GM23338 (cell line): ENCODE results near the gene SARS2. TPM values are rescaled to one million over a fixed set of nuclear protein-coding genes. Genes with fewer than 3 reads are reported as not detected.

Experiments
- ATAC-seq: fragments of 200-7000 bp; cut with Tn5 transposase; 3 replicates; pipeline ENCODE4 v1.9.1; 2020
- DNase-seq: peaks from one replicate; pipeline ENCODE4 v3.0.0-alpha.2; 2015; ENCODE audit warnings: low spot score
- H2AFZ ChIP-seq: fragments of 200-600 bp; sonication (generic); 2 replicates; pipeline ENCODE4 v1.8.0; 2016; ENCODE audit warnings: antibody characterized with exemption, mild to moderate bottlenecking, moderate library complexity
- H3F3A ChIP-seq: fragments of 200-600 bp; sonication (generic); replicated peaks from 2 replicates; pipeline ENCODE4 v1.8.0; 2017; ENCODE audit warnings: antibody characterized with exemption, mixed run types, low read depth
- H3K27ac ChIP-seq: fragments of 200-600 bp; sonication (generic); 2 replicates; pipeline ENCODE4 v1.6.1; 2016; ENCODE audit warnings: low read depth
- H3K27me3 ChIP-seq: fragments of 200-600 bp; sonication (generic); 2 replicates; pipeline ENCODE4 v1.8.0; 2016; ENCODE audit warnings: mild to moderate bottlenecking, mixed run types, moderate library complexity; ENCODE audit not compliant: insufficient read depth
- H3K36me3 ChIP-seq: fragments of 200-600 bp; sonication (generic); 2 replicates; pipeline ENCODE4 v1.8.0; 2016; ENCODE audit warnings: mild to moderate bottlenecking; ENCODE audit not compliant: insufficient read depth
- H3K4me1 ChIP-seq: fragments of 200-600 bp; sonication (generic); 2 replicates; pipeline ENCODE4 v1.8.0; 2016; ENCODE audit warnings: mild to moderate bottlenecking, moderate library complexity; ENCODE audit not compliant: insufficient read depth
- H3K4me2 ChIP-seq: fragments of 200-600 bp; sonication (generic); 2 replicates; pipeline ENCODE4 v1.7.1; 2017; ENCODE audit warnings: mixed run types
- H3K4me3 ChIP-seq: fragments of 200-600 bp; sonication (generic); 2 replicates; pipeline ENCODE4 v1.6.1; 2016; ENCODE audit warnings: mixed run types
- H3K79me2 ChIP-seq: fragments of 200-600 bp; sonication (generic); replicated peaks from 2 replicates; pipeline ENCODE4 v1.8.0; 2017; ENCODE audit warnings: mild to moderate bottlenecking; ENCODE audit not compliant: insufficient read depth
- H3K9me2 ChIP-seq: fragments of 200-600 bp; sonication (generic); 2 replicates; pipeline ENCODE4 v1.8.0; 2017; ENCODE audit not compliant: insufficient read depth
- H4K20me1 ChIP-seq: fragments of 200-600 bp; sonication (generic); replicated peaks from 2 replicates; pipeline ENCODE4 v1.8.0; 2017; ENCODE audit warnings: mild to moderate bottlenecking; ENCODE audit not compliant: insufficient read depth
- H3K27ac Mint-ChIP-seq: 2 replicates; pipeline ENCODE4 v1.8.0; 2020; ENCODE audit warnings: inconsistent platforms, mild to moderate bottlenecking, moderate library complexity, mixed read lengths
- H3K27me3 Mint-ChIP-seq: 3 replicates; pipeline ENCODE4 v1.8.0; 2022; ENCODE audit warnings: low read depth, mild to moderate bottlenecking, moderate library complexity, mixed read lengths, inconsistent platforms; ENCODE audit not compliant: insufficient read depth, poor library complexity
- H3K36me3 Mint-ChIP-seq: 3 replicates; pipeline ENCODE4 v1.8.0; 2021; ENCODE audit warnings: low read depth, mild to moderate bottlenecking, inconsistent platforms, moderate library complexity, mixed read lengths
- H3K4me1 Mint-ChIP-seq: 3 replicates; pipeline ENCODE4 v1.8.0; 2020; ENCODE audit warnings: mild to moderate bottlenecking, inconsistent platforms, mixed read lengths
- H3K4me3 Mint-ChIP-seq: 3 replicates; pipeline ENCODE4 v1.8.0; 2021; ENCODE audit warnings: moderate library complexity, mild to moderate bottlenecking, inconsistent platforms, mixed read lengths
- H3K9me3 Mint-ChIP-seq: 3 replicates; pipeline ENCODE4 v1.8.0; 2020; ENCODE audit warnings: moderate library complexity, mild to moderate bottlenecking, inconsistent platforms, mixed read lengths
- CREB1 ChIP-seq: fragments of 250-450 bp; sonication (Bioruptor Pico); IDR thresholded peaks from 2 replicates; pipeline ENCODE4 v1.5.0; 2020; ENCODE audit warnings: low read depth, mild to moderate bottlenecking, moderate library complexity
- CTCF ChIP-seq, 2 experiments: fragments of 200-600 bp in 1 of 2; sonication (generic) in 1 of 2; conservative IDR thresholded peaks; 2 replicates each; pipeline versions ENCODE4 v1.5.1 to v1.6.1; 2016 to 2017; ENCODE audit warnings: antibody characterized with exemption in 2 of 2, low read depth in 2 of 2, mild to moderate bottlenecking in 2 of 2, moderate library complexity in 1 of 2
- EZH2phosphoT487 ChIP-seq: fragments of 200-600 bp; sonication (generic); IDR thresholded peaks from one replicate; pipeline ENCODE4 v1.8.1; 2018; ENCODE audit warnings: antibody characterized with exemption; ENCODE audit not compliant: unreplicated experiment
- JUNB ChIP-seq: IDR thresholded peaks from one replicate; pipeline ENCODE4 v1.6.1; 2016; ENCODE audit warnings: antibody characterized with exemption; ENCODE audit not compliant: unreplicated experiment
- POLR2AphosphoS5 ChIP-seq: IDR thresholded peaks from 2 replicates; pipeline ENCODE4 v1.6.1; 2016; ENCODE audit warnings: antibody characterized with exemption, low read depth
- STAT1 ChIP-seq: IDR thresholded peaks from one replicate; pipeline ENCODE4 v1.6.1; 2016; ENCODE audit warnings: antibody characterized with exemption; ENCODE audit not compliant: unreplicated experiment
- ZNF331 ChIP-seq: fragments of 250-450 bp; sonication (Bioruptor Pico); IDR thresholded peaks from 2 replicates; pipeline ENCODE4 v1.5.0; 2020; ENCODE audit warnings: low read depth, mild to moderate bottlenecking, moderate library complexity
- polyA plus RNA-seq: library from polyadenylated mRNA; unstranded; fragments of >200 nt; fragmentation: Nextera tagmentation; extraction: Ambion mirVana; gene quantifications from 2 replicates; pipeline ENCODE4 v1.2.1, GENCODE V29; 2016
- total RNA-seq: library from RNA; depleted of rRNA; stranded (reverse); fragments of >200 nt; shearing (Covaris generic); gene quantifications from 2 replicates; pipeline ENCODE4 v1.2.3, GENCODE V29; 2014
- TF ChIP-seq, protein P1 (sequence below): fragments of 250-450 bp; sonication (Bioruptor Pico); IDR thresholded peaks from 2 replicates; pipeline ENCODE4 v1.5.0; 2020; ENCODE audit warnings: mild to moderate bottlenecking, moderate library complexity
- TF ChIP-seq, protein P2 (sequence below): IDR thresholded peaks from one replicate; pipeline ENCODE4 v1.6.1; 2018; ENCODE audit warnings: antibody characterized with exemption; ENCODE audit not compliant: unreplicated experiment

Gene SARS2
- total and polyA plus RNA-seq, 2 experiments from 2014 or later = 70.6 to 75.7 TPM

DNA sequence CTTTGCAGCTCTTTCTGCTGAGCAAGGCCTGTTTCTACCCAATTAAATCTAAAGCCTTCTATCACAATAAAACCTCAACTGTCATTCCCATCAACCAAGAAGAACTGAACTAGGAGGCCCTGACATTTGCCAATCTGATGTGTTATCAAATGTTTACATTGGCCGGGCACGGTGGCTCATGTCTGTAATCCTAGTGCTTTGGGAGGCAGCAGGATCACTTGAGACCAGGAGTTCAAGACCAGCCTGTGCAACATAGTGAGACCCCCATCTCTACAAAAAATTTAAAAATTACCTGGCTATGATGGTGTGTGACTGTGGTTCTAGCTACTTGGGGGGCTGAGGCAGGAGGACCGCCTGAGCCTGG is 47.7 kb upstream of the SARS2 start:
- Mint-ChIP-seq H3K4me3 (no peak overlapping the region), H3K27me3 (peaks cover 11% of the 10 kb centered on the region), H3K4me1 (peaks cover 11% of the 10 kb centered on the region), H3K27ac (no peak overlapping the region), H3K9me3 (peaks cover 30% of the 10 kb centered on the region), H3K36me3 (peaks cover 17% of the 10 kb centered on the region)
- no peaks in the 10 kb centered on the region for H4K20me1 ChIP-seq
- H3F3A ChIP-seq = 0 out of 2 replicates have a peak, but pooled peaks cover 5% of the 10 kb centered on the region
- DNase-seq = no peak
- TF ChIP-seq, protein P1, sequence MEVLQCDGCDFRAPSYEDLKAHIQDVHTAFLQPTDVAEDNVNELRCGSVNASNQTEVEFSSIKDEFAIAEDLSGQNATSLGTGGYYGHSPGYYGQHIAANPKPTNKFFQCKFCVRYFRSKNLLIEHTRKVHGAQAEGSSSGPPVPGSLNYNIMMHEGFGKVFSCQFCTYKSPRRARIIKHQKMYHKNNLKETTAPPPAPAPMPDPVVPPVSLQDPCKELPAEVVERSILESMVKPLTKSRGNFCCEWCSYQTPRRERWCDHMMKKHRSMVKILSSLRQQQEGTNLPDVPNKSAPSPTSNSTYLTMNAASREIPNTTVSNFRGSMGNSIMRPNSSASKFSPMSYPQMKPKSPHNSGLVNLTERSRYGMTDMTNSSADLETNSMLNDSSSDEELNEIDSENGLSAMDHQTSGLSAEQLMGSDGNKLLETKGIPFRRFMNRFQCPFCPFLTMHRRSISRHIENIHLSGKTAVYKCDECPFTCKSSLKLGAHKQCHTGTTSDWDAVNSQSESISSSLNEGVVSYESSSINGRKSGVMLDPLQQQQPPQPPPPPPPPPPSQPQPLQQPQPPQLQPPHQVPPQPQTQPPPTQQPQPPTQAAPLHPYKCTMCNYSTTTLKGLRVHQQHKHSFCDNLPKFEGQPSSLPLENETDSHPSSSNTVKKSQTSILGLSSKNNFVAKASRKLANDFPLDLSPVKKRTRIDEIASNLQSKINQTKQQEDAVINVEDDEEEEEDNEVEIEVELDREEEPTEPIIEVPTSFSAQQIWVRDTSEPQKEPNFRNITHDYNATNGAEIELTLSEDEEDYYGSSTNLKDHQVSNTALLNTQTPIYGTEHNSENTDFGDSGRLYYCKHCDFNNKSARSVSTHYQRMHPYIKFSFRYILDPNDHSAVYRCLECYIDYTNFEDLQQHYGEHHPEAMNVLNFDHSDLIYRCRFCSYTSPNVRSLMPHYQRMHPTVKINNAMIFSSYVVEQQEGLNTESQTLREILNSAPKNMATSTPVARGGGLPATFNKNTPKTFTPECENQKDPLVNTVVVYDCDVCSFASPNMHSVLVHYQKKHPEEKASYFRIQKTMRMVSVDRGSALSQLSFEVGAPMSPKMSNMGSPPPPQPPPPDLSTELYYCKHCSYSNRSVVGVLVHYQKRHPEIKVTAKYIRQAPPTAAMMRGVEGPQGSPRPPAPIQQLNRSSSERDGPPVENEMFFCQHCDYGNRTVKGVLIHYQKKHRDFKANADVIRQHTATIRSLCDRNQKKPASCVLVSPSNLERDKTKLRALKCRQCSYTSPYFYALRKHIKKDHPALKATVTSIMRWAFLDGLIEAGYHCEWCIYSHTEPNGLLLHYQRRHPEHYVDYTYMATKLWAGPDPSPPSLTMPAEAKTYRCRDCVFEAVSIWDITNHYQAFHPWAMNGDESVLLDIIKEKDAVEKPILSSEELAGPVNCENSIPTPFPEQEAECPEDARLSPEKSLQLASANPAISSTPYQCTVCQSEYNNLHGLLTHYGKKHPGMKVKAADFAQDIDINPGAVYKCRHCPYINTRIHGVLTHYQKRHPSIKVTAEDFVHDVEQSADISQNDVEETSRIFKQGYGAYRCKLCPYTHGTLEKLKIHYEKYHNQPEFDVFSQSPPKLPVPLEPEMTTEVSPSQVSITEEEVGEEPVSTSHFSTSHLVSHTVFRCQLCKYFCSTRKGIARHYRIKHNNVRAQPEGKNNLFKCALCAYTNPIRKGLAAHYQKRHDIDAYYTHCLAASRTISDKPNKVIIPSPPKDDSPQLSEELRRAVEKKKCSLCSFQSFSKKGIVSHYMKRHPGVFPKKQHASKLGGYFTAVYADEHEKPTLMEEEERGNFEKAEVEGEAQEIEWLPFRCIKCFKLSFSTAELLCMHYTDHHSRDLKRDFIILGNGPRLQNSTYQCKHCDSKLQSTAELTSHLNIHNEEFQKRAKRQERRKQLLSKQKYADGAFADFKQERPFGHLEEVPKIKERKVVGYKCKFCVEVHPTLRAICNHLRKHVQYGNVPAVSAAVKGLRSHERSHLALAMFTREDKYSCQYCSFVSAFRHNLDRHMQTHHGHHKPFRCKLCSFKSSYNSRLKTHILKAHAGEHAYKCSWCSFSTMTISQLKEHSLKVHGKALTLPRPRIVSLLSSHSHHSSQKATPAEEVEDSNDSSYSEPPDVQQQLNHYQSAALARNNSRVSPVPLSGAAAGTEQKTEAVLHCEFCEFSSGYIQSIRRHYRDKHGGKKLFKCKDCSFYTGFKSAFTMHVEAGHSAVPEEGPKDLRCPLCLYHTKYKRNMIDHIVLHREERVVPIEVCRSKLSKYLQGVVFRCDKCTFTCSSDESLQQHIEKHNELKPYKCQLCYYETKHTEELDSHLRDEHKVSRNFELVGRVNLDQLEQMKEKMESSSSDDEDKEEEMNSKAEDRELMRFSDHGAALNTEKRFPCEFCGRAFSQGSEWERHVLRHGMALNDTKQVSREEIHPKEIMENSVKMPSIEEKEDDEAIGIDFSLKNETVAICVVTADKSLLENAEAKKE (CRISPR knock-in tag) = no peak
- TF ChIP-seq CREB1 (CRISPR knock-in tag) (no peak), STAT1 (no peak), EZH2phosphoT487 (no peak), CTCF (conservative IDR thresholded peaks at IDR 0.05; ENCODE audit: low read depth in 2 of 2) (no peak), POLR2AphosphoS5 (no peak), JUNB (no peak), ZNF331 (CRISPR knock-in tag) (no peak)
- TF ChIP-seq, protein P2, sequence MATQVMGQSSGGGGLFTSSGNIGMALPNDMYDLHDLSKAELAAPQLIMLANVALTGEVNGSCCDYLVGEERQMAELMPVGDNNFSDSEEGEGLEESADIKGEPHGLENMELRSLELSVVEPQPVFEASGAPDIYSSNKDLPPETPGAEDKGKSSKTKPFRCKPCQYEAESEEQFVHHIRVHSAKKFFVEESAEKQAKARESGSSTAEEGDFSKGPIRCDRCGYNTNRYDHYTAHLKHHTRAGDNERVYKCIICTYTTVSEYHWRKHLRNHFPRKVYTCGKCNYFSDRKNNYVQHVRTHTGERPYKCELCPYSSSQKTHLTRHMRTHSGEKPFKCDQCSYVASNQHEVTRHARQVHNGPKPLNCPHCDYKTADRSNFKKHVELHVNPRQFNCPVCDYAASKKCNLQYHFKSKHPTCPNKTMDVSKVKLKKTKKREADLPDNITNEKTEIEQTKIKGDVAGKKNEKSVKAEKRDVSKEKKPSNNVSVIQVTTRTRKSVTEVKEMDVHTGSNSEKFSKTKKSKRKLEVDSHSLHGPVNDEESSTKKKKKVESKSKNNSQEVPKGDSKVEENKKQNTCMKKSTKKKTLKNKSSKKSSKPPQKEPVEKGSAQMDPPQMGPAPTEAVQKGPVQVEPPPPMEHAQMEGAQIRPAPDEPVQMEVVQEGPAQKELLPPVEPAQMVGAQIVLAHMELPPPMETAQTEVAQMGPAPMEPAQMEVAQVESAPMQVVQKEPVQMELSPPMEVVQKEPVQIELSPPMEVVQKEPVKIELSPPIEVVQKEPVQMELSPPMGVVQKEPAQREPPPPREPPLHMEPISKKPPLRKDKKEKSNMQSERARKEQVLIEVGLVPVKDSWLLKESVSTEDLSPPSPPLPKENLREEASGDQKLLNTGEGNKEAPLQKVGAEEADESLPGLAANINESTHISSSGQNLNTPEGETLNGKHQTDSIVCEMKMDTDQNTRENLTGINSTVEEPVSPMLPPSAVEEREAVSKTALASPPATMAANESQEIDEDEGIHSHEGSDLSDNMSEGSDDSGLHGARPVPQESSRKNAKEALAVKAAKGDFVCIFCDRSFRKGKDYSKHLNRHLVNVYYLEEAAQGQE = no peak
- H3K9me2 ChIP-seq = no peaks in the 10 kb centered on the region; the same call in 1 of the 2 replicates
- H3K27ac ChIP-seq = no peak overlapping the region
- no peaks in the 10 kb centered on the region for H3K27me3 ChIP-seq
- H3K4me2 ChIP-seq = no peak overlapping the region
- no peak overlapping the region for H3K4me3 ChIP-seq
- peaks cover 7% of the 10 kb centered on the region for H3K79me2 ChIP-seq
- H3K4me1 ChIP-seq = peaks cover 9% of the 10 kb centered on the region
- no peaks in the 10 kb centered on the region for H3K36me3 ChIP-seq
- no peak for ATAC-seq
- H2AFZ ChIP-seq = no peak overlapping the region
